ENCODE measurements around the gene PAPPA2.
A peak's percentile ranks its signal among the peaks of the same experiment; 100 is the strongest.

PAPPA2 gene

GRCh38 chr1:176864211-176864610 is 401.2 kb downstream of the PAPPA2 start:
- H3K4me3 ChIP-seq (replicated peaks; ENCODE audit: low read depth, low read length) = no peak overlapping the region
- TF ChIP-seq CTCF (IDR thresholded peaks at IDR 0.05; ENCODE audit: low read length, missing control alignments) = no peak
- no peak for DNase-seq (ENCODE audit: low read depth)

GRCh38 chr1:176866011-176866714 is 403.2 kb downstream of the PAPPA2 start:
- DNase-seq (ENCODE audit: low read depth) = peak; percentile 13
- TF ChIP-seq CTCF (IDR thresholded peaks at IDR 0.05; ENCODE audit: low read length, missing control alignments) = no peak
- no peak overlapping the region for H3K4me3 ChIP-seq (replicated peaks; ENCODE audit: low read depth, low read length)

- H3K4me3 ChIP-seq (replicated peaks; ENCODE audit: low read depth, low read length) = no peak overlapping the region
- TF ChIP-seq CTCF (IDR thresholded peaks at IDR 0.05; ENCODE audit: low read length, missing control alignments) = no peak
- DNase-seq (ENCODE audit: low read depth) = no peak
Observed at GRCh38 chr1:176869577-176869976, 406.6 kb downstream of the PAPPA2 start.

GRCh38 chr1:176876966-176877515 is 414.1 kb downstream of the PAPPA2 start:
- no peak overlapping the region for H3K4me3 ChIP-seq (replicated peaks; ENCODE audit: low read depth, low read length)
- no peak for DNase-seq (ENCODE audit: low read depth)
- TF ChIP-seq CTCF (IDR thresholded peaks at IDR 0.05; ENCODE audit: low read length, missing control alignments) = no peak

GRCh38 chr1:176877557-176877956 is 414.6 kb downstream of the PAPPA2 start:
- no peak for TF ChIP-seq CTCF (IDR thresholded peaks at IDR 0.05; ENCODE audit: low read length, missing control alignments)
- no peak overlapping the region for H3K4me3 ChIP-seq (replicated peaks; ENCODE audit: low read depth, low read length)
- DNase-seq (ENCODE audit: low read depth) = no peak

GRCh38 chr1:176878750-176879536 is 416.0 kb downstream of the PAPPA2 start:
- DNase-seq (ENCODE audit: low read depth) = no peak
- no peak for TF ChIP-seq CTCF (IDR thresholded peaks at IDR 0.05; ENCODE audit: low read length, missing control alignments)
- H3K4me3 ChIP-seq (replicated peaks; ENCODE audit: low read depth, low read length) = no peak overlapping the region
